Measurements from ENCODE around the gene COLEC12.

COLEC12 gene

GRCh38 chr18:473802-474201 is 26.7 kb downstream of the COLEC12 start:
- no peak for DNase-seq

DNA sequence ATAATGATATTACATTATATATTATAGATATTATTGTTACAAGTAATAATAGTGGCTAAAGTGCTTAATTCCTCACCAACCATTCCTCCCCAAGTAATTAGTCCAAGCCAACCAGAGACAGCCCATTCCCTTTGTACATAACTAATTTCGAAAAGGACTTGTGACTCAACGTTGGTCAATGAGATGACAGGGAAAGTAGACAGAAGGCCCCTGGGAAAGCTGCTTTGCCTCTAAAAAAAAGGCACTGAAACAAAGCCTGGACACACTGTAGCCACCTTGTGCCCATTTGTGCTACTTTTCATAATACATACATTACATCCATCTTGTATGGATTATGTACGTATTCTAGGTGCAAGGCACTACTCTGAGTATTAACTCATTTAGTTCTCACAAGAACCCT is 28.8 kb downstream of the COLEC12 start:
- DNase-seq, result no peak

DNA sequence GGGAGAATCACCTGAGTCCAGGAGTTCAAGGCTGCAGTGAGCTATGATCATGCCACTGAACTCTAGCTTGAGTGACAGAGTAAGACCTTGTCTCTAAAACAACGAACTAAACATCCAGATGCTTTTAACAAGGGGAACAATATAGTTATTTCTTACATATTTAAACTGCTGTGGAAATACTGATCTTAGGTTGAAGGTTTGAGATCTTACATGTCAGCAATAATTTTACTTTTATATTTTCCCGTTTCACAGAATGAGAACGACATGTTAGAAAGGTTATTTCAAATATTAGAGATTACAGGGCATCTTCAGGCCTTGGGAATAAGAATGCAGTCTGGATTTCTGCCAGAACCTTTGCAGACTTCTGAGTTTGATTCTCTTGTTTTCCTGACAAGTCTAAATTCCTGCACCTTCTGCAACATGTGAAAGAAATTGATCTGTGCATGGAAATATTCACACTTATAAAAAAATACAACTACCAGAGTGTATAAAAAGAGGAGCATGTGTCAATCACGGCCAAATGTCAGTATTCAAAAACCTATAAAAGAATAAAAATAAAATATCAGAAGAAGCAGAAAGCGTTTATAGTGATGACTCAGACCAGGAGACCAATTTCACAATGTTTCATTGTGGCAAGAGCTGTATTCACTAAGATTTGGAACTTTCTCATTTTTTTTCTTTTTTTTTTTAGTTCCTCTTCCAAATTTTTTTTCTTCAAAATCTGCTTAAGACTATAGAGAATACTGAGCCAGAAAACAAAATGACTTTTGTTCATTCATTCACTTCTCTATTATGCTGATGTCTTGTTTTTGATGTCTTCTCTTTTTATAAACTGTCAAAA is 29.6 kb downstream of the COLEC12 start:
- no peak for DNase-seq

- no peak for DNase-seq
These were observed 31.3 kb downstream of the COLEC12 start for GRCh38 chr18:468955-469790.

- DNase-seq, result no peak
These were observed 36.5 kb downstream of the COLEC12 start for GRCh38 chr18:463827-464541.

DNA sequence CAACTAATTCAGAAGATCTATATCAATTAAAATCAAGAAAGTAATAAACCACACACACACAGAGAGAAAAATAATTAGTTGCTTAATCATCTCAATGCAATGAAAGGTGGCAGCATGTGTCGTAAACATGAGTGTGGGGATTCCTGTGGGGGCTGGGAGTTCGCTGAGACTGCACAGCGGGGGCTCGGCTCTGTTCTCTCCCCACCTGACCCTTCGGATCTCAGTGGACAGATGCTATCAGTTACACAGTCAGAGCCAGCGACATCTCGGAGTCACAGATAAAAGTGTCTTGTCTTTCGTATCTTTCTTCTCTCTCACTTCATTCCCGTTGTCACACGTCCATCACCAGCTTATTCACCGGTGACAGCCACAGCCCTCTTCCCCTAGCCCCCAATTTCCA is 37.1 kb downstream of the COLEC12 start:
- DNase-seq, result no peak

DNA sequence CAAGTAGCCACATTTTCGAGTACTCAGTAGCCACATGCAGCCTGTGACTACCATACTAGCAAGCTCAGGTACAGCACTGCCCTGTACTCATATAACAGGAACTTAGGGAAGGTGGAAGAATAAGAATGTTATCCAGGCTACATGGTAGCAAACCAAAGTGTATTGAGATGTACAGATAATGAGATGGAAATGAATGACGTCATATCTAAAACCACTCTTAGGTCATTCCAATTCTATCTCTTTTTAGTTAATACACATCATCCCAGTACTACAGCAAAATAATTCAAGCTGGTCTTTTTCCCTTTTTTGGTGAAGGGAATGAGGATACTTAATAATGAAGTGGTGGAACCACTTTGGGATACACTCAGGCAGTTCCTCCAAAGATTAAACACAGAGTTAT is 38.7 kb downstream of the COLEC12 start:
- DNase-seq, result no peak

DNA sequence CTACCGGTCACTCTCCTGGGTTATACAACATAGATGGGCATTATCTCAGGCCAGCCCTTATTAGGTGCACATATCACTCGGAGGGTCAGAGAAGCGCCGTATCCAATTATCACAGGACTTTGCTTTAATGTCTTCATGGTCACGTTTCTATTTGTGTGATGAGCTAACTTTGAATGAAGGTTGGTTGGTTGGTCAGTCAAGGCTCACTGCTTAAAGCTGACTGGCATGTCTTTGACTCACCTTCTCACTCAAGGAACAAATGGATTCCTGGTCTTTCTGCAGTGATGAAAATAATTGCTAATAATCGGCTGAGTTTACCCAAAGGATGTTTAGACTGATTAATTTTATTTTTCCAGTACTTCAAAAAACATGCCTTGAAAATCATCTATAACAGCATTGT is 39.7 kb downstream of the COLEC12 start:
- no peak for DNase-seq

- DNase-seq, result no peak
These were observed 40.5 kb downstream of the COLEC12 start for GRCh38 chr18:459814-460593.

- DNase-seq, result no peak
These were observed 42.7 kb downstream of the COLEC12 start for GRCh38 chr18:457521-458412.

- no peak for DNase-seq
These were observed 43.4 kb downstream of the COLEC12 start for GRCh38 chr18:457140-457519.

GRCh38 chr18:456361-457139 is 44.0 kb downstream of the COLEC12 start:
- DNase-seq, result no peak

- no peak for DNase-seq
These were observed 47.1 kb downstream of the COLEC12 start for GRCh38 chr18:453400-453799.

- no peak for DNase-seq
These were observed 47.7 kb downstream of the COLEC12 start for GRCh38 chr18:452816-453215.

DNA sequence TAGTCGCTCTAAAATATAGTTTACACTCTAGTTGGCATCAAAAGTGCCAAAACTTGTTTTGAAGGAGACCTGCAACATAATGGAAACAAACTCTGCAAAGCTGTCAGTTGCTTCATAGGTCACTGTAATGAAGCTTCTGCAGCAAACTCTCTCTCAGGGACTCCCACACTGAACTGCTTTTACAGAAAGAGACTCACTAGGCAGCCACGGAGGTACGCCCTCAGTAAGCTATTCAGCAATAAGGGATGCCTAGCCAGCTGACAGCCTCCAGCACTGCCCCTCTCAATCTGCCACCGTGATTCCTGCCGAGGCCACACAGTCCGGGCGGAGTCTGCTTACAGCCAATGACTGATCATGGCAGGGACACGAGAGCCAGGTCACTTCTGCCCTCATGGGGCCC is 51.1 kb downstream of the COLEC12 start:
- DNase-seq, result no peak

DNA sequence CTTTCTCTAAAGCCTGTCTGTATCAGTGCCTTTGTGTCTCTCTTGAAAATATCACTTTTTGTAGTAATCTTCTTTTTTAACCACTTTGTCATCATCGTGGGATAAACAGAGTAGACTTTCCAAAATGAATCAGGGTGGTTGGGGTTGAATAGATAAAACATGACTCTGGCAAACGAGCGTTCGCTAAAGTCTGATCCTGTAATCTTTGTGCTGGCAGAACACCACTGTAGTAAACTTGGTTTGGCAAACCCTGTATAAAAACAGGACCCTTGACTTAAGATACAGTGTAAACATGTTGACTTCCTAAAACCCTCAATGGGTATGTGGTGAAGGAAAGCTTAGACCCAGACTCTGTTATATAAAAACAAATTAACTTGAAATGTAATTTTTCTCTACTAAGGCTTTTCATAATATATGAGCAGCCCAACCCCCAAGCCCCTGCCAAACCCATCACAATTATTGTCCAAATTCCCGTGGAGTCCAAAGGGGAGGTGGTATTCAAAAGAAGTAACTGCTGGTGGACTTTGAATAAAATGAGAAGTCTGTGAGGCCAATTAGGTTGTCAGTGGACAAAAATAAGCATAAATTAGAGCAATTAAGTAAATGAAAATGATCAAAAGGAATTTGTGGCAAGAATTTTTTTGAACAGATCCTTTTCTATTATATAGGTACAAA is 52.2 kb downstream of the COLEC12 start:
- no peak for DNase-seq

GRCh38 chr18:446941-447560 is 53.5 kb downstream of the COLEC12 start:
- no peak for DNase-seq

DNA sequence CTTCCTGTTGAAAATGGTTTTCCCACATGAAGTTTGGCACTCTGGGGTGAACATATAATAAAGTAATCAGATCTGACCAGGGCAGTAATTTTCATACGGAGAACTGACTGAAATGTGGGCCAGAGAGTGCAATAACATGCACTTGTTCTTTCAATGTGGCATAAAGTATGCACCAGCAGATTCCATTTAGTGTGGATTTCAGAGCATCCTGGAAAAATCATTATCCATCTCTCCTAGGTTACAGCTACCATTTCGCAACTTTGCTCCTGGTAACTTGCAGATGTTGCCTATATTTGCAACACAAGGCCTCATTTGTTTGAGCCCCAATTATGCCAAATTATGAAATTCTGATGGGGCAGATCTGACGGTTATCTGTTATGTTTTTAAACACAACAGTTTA is 55.4 kb downstream of the COLEC12 start:
- DNase-seq, result no peak

DNA sequence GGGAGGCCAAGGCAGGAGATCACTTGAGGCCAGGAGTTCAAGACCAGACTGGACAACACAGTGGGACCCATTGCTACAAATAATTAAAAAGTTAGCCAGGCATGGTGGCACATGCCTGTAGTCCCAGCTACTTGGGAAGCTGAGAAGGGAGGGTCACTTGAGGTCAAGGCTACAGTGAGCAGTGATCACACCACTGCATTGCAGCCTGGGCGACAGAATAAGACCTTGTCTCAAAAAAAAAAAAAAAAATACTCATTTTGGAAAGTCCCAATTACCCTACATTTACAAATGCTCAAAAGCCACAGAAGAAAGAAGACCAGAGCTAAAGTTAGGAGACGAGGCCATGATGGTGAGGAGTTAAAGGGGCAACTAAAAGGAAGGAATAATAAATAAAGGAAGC is 61.9 kb downstream of the COLEC12 start:
- DNase-seq, result no peak

DNA sequence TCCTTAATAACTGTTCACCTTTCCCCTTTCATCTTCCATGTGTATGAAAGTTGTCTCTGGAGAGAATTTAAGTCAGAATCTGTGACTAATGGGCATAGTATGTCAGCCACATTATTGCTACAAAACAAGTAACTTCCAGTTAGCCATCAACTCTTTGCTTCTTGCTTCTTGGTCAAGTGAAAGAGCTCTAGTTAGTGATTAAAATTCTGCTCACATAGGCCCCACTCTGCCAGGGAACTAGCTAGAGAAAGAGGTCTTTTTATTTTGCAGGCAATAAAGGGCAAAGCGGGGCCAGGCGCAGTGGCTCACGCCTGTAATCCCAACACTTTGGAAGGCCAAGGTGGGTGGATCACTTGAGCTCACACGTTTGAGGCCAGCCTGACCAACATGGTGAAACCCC is 64.6 kb downstream of the COLEC12 start:
- DNase-seq, result no peak

Data from T-helper 9 cell (primary cell).